Transverse colon (tissue), 4 donors: ENCODE measurements around the gene FRMPD4.

Experiments
- CTCF ChIP-seq, 5 experiments: fragments of 200-600 bp in 3 of 5; fragments of 450-650 bp in 2 of 5; sonication (generic) in 3 of 5; IDR thresholded peaks; 1 replicate in 2 of 5; 2 replicates in 3 of 5; pipeline ENCODE4 v1.5.1; 2016 to 2017; ENCODE audit warnings: antibody characterized with exemption in 5 of 5, inconsistent platforms in 3 of 5, mild to moderate bottlenecking in 2 of 5, moderate library complexity in 1 of 5
- EP300 ChIP-seq: sonication (generic); formaldehyde crosslinking; IDR thresholded peaks from one replicate; pipeline ENCODE4 v1.6.1; 2017; ENCODE audit warnings: antibody characterized with exemption, low read depth
- POLR2A ChIP-seq: fragments of 450-650 bp; IDR thresholded peaks from one replicate; pipeline ENCODE4 v1.6.1; 2016; ENCODE audit warnings: antibody characterized with exemption, mild to moderate bottlenecking, moderate library complexity
- POLR2AphosphoS5 ChIP-seq, 3 donors: sonication (generic); formaldehyde crosslinking; IDR thresholded peaks; one replicate each; pipeline ENCODE4 v1.6.1; 2016; ENCODE audit warnings: antibody characterized with exemption in 3 of 3

- TF ChIP-seq POLR2AphosphoS5 (IDR thresholded peaks at IDR 0.05) (no peak), POLR2A (no peak), EP300 (no peak), CTCF (IDR thresholded peaks at IDR 0.05) (no peak)
These were observed 613.6 kb downstream of the FRMPD4 start for GRCh38 chrX:12751887-12752286.
